Lower leg skin (tissue), 3 donors: Measurements from ENCODE around the gene LTF.

ENCODE experiments used
- POLR2A ChIP-seq, 2 donors: fragments of 450-650 bp; IDR thresholded peaks; one replicate each; pipeline ENCODE4 v1.6.1; 2016 to 2017; ENCODE audit warnings: antibody characterized with exemption in 2 of 2, mild to moderate bottlenecking in 1 of 2, moderate library complexity in 1 of 2
- TF ChIP-seq, protein P1 (sequence below), 3 donors: fragments of 450-650 bp; IDR thresholded peaks; one replicate each; pipeline ENCODE4 v1.5.1; 2016; ENCODE audit warnings: antibody characterized with exemption in 3 of 3, mild to moderate bottlenecking in 3 of 3, moderate library complexity in 2 of 3

GRCh38 chr3:46460051-46460450 lies 4.7 kb downstream of the LTF start:
- TF ChIP-seq, protein P1, sequence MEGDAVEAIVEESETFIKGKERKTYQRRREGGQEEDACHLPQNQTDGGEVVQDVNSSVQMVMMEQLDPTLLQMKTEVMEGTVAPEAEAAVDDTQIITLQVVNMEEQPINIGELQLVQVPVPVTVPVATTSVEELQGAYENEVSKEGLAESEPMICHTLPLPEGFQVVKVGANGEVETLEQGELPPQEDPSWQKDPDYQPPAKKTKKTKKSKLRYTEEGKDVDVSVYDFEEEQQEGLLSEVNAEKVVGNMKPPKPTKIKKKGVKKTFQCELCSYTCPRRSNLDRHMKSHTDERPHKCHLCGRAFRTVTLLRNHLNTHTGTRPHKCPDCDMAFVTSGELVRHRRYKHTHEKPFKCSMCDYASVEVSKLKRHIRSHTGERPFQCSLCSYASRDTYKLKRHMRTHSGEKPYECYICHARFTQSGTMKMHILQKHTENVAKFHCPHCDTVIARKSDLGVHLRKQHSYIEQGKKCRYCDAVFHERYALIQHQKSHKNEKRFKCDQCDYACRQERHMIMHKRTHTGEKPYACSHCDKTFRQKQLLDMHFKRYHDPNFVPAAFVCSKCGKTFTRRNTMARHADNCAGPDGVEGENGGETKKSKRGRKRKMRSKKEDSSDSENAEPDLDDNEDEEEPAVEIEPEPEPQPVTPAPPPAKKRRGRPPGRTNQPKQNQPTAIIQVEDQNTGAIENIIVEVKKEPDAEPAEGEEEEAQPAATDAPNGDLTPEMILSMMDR (IDR thresholded peaks at IDR 0.05), result no peak
- TF ChIP-seq POLR2A (IDR thresholded peaks at IDR 0.05), result no peak
